ENCODE measurements around the gene ARL17B. TPM values are rescaled to one million over a fixed set of nuclear protein-coding genes. Genes with fewer than 3 reads are reported as not detected.
"Not testable (repeated sequence)": the region's sequence is repeated elsewhere in the genome, so short reads cannot be mapped to it uniquely, and the experiment has no call there.

The ARL17B gene
- total RNA-seq, 1 donor from 2014 or later = 17.8 TPM

DNA sequence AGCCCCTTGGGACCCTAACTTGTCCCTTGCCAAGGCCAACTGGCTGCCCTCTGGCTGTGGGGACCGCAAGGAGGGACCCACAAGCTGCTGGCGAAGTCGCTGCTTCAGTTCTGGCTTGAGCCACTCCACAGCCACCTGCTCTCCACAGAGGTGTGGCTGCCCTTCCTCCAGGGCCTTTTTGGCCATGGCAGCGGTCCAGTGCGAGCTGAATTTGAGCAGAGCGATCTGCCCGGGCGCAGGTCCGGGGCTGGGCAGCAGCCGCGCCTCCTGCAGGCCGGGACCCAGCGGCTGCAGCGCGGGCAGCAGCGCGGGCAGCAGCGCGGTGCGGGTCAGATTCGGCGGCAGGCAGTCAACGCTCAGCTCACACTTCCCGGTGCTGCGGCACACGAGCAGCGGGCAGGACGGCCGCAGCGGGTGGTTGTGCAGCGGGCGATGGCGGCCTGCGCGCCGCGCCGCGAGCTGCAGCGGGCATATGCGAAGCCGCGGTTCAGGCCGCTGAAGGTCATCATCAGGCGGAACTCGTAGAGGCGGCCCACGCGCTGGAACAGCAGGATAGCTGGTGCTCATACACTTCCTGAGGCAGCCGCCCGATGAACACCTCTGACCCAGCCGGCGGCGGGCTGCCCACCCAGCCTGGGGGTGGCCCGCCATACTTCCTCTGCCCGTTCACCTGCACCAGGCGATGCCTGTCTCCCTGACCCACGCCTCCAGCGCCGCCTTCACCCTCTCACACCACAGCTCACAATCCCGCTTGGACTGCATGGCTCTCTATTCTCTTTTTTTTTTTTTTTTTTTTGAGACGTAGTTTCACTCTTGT is 101.5 kb downstream of the ARL17B start:
- DNase-seq (peak; percentile 59), ATAC-seq (peak; percentile 92)
- intact Hi-C loops (cut with micrococcal nuclease) = not testable (repeated sequence)

DNA sequence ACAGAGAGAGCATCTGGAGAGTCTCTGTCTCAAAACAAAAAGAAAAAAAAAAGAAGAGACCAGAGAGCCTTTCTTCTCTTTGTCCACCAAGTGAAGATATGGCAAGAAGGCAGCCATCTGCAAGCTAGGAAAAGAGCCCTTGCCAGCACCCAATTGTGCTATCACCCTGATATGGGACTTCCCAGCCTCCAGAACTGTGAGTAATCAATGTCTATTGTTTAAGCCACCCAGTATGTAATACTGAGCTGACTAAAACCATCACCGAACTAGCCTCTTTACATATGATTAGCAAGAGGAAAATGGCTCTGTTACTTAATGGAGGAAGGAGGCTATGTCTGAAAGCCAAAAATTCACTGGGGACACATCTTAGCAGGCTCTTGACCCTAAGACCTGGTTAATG is 105.2 kb downstream of the ARL17B start:
- DNase-seq; intact Hi-C loops (cut with micrococcal nuclease); ATAC-seq: not testable (repeated sequence)

DNA sequence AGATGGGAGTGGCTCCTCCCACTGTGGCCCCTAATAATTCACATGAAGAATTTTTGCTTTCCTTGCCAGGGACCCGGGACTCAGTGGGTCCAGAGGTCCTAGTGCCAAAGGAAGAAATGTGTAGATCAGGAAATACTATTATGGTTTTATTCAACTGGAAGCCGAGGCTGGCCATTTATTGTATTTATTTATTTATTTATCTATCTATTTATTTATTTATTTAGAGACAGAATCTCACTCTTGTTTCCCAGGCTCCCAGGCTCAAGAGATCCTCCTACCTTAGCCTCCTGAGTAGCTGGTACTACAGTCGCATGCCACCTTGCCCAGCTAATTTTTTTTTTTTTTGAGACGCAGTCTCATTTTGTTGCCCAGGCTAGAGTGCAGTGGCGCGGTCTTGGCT is 107.4 kb downstream of the ARL17B start:
- intact Hi-C loops (cut with micrococcal nuclease); DNase-seq; ATAC-seq: not testable (repeated sequence)

DNA sequence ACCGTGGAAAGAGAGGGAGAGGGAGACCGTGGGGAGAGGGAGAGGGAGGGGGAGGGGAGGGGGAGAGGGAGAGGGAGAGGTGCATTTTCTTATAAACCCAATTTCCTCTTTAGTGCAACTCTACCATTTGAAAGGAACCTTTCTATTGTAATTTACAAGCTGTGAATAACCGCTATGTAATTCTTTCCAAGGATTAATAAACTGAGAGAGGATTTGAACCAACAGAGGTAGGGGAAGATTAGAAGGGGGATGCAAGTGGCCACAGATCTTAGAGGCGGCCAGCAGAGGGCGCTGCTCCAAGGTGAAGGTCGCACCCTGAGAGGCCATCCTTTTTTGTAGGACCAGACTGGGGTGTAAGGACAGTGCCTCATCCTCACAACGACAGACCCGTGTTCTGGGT is 107.8 kb downstream of the ARL17B start:
- intact Hi-C loops (cut with micrococcal nuclease) = not testable (repeated sequence)
- ATAC-seq = peak; percentile 59
- DNase-seq = peak; percentile 65

DNA sequence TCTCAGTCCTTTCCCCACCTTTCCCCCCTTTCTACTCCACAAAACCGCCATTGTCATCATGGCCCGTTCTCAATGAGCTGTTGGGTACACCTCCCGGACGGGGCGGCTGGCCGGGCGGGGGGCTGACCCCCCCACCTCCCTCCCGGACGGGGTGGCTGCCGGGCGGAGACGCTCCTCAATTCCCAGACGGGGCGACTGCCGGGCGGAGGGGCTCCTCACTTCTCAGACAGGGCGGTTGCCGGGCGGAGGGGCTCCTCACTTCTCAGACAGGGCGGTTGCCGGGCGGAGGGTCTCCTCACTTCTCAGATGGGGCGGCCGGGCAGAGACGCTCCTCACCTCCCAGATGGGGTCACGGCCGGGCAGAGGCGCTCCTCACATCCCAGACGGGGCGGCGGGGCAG is 108.8 kb downstream of the ARL17B start:
- ATAC-seq; intact Hi-C loops (cut with micrococcal nuclease); DNase-seq: not testable (repeated sequence)

DNA sequence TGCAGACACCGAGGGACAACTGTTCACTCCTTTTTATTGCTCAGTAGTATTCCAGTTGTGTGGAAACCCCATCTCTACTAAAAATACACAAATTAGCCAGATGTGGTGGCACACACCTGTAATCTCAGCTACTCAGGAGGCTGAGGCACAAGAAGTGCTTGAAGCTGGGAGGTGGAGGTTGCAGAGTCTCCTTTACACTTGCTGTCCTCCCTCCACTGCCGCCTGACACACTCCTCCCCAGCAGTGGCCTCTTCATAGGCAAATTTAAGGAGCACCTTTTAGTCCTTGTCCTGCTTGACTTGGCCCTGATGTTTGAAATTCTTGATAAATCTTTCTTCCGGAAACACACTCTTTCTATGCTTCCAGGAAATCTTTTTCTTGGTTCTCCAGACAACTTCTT is 112.4 kb downstream of the ARL17B start:
- DNase-seq; ATAC-seq; intact Hi-C loops (cut with micrococcal nuclease): not testable (repeated sequence)

DNA sequence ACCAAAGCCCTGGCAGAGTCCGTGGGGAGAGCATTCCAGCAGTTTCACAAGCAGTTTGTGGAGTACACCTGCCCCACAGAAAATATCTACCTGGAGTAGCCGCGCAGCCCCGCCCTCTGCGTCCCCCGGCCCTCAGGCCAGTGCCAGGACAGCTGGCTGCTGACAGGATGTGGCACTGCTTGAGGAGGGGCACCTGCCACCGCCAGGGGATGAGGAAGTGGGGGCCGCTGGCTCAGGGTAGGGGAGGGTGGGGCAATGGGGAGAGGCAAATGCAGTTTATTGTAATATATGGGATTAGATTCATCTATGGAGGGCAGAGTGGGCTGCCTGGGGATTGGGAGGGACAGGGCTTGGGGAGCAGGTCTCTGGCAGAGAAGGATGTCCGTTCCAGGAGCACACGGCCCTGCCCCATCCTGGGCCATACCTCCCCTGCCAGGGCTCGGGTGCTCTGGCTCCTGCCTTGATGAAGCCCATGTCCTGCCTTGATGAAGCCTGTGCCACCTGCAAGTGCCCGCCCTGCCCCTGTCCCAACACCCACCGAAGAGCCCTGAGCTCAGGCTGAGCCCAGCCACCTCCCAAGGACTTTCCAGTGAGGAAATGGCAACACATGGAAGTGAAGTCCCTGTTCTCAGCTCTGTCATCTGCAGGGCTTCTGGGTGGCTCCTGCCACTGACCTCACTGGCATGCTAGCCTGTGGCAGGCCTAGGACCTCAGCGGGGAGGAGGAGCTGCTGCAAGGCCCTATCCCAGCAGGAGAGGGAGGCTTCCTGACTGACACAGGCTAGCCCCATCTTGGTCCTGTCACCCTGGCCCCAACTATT is 116.4 kb downstream of the ARL17B start:
- ATAC-seq; intact Hi-C loops (cut with micrococcal nuclease): not testable (repeated sequence)

DNA sequence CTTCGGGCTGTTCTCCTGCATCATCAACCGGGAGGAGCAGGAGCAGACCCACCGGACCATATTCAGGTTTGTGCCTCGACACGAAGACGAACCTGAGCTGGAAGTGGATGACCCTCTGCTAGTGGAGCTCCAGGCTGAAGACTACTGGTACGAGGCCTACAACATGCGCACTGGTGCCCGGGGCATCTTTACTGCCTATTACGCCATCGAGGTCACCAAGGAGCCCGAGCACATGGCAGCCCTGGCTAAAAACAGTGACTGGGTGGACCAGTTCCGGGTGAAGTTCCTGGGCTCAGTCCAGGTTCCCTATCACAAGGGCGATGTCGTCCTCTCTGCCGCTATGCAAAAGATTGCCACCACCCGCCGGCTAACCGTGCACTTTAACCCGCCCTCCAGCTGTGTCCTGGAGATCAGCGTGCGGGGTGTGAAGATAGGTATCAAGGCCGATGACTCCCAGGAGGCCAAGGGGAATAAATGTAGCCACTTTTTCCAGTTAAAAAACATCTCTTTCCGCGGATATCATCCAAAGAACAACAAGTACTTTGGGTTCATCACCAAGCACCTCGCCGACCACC is 117.1 kb downstream of the ARL17B start:
- DNase-seq; ATAC-seq; intact Hi-C loops (cut with micrococcal nuclease): not testable (repeated sequence)

More for the DNA sequence above, 116.4 kb downstream of the ARL17B start:
- DNase-seq = not testable (repeated sequence)

DNA sequence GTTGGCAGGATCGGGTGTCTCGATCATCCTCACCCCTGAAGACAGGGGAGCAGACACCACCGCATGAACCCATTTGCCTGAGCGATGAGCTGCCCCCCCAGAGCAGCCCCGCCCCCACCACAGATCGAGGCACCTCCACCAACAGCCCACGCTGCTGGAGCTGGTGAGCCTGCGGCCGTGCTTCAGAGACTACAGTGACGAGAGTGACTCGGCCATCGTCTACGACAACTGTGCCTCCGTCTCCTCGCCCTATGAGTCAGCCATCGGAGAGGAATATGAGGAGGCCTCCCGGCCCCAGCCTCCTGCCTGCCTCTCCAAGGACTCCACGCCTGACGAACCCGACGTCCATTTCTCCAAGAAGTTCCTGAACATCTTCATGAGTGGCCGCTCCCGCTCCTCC is 117.6 kb downstream of the ARL17B start:
- ATAC-seq; intact Hi-C loops (cut with micrococcal nuclease); DNase-seq: not testable (repeated sequence)

DNA sequence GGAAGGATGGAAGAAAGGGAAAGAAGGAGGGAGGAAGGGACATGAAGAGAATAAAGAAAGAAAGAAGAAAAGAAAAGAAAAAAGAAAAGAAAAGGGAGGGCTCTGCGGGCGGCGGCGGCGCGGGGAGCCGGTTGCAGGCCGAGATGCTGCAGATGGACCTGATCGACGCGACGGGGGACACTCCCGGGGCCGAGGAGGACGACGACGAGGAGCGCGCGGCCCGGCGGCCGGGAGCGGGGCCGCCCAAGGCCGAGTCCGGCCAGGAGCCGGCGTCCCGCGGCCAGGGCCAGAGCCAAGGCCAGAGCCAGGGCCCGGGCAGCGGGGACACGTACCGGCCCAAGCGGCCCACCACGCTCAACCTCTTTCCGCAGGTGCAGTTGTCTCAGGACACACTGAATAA is 118.1 kb downstream of the ARL17B start:
- intact Hi-C loops (cut with micrococcal nuclease); DNase-seq: not testable (repeated sequence)
- peak; percentile 68 for ATAC-seq

DNA sequence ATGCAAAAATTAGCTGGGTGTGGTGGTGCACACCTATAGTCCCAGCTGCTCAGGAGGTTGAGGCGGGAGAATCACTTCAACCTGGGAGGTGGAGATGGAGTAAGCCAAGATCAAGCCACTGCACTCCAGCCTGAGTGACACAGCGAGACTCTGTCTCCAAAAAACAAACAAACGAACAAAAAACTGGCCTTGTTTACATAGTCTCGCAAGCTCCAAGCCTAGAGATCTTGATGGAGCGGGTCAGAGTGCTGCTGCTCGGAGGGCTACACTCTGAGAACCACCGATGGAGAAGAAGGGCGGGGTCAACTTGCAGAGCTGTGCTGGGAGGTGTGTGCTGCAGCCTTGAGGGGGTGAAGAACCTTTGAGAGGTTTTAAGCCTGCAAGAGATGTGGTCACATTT is 130.2 kb downstream of the ARL17B start:
- intact Hi-C loops (cut with micrococcal nuclease); DNase-seq; ATAC-seq: not testable (repeated sequence)

DNA sequence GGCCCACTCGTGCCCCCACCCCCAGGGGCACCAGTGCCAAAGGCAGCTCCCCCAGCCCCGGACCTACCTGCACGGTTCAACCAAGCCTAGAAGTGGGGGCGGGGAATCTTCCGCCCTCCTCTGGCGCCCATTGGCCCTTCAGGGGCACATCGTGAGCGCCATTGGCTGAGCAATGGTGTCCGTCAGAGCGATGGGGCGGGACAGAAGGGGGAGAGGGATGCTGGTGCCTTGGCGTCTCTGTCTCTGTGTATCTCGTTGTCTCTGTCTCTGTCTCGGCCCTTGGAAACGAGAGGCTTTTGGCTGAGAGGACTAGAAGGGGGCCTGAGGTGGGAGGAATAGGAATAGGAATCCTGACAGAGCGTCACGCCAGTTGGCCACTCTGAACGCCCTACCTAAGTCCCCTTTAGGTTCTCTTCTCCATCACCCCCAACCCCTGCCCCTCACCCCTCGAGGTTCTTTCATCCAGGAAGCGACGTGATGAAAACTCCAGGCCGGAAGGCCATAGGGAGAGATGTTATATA is 136.2 kb downstream of the ARL17B start:
- intact Hi-C loops (cut with micrococcal nuclease) = not testable (repeated sequence)
- DNase-seq (peak; percentile 92), ATAC-seq (peak; percentile 100)

DNA sequence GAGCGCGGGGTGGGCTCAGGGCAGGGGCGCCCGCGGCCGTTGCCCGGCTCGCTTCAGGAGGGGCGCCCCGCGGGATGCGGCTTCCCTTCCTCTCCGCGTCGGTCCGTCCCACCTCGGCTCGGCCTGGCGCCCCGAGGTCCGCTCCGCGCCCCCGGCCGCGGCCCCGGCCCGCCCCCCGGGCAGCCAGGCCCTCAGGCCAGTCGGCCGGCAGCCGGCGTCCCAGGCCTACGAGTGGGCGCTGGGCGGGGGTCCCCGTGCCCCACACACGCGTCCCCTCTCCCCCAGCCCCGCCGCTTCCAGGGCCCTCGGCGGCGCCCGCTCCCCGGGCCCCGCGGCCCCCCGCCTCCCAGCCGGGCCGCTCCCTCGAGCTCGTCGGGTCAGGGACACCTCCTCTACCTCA is 136.7 kb downstream of the ARL17B start:
- intact Hi-C loops (cut with micrococcal nuclease) = not testable (repeated sequence)
- DNase-seq (peak; percentile 30), ATAC-seq (peak; percentile 61)

Other genes with a start within 250 kb of the ARL17B start
- 26.9 TPM for gene KANSL1, start 168.3 kb downstream of the ARL17B start, total RNA-seq
- 1.5 TPM for gene LRRC37A, start 66.6 kb downstream of the ARL17B start, total RNA-seq
- gene LRRC37A2, start 150.7 kb upstream of the ARL17B start, total RNA-seq = 5.0 TPM
- 10.8 TPM for gene ARL17A, start 217.9 kb upstream of the ARL17B start, total RNA-seq
- 27.5 TPM for gene NSF, start 228.9 kb upstream of the ARL17B start, total RNA-seq

Data from left ventricle myocardium superior (tissue), 1 donor.